HS-27A (cell line): ENCODE measurements around the gene PARVB.

Source experiments
- DNase-seq: peaks from one replicate; pipeline ENCODE4 v3.0.0-alpha.2; 2012; ENCODE audit warnings: low read depth, missing footprints

Gene PARVB

DNA sequence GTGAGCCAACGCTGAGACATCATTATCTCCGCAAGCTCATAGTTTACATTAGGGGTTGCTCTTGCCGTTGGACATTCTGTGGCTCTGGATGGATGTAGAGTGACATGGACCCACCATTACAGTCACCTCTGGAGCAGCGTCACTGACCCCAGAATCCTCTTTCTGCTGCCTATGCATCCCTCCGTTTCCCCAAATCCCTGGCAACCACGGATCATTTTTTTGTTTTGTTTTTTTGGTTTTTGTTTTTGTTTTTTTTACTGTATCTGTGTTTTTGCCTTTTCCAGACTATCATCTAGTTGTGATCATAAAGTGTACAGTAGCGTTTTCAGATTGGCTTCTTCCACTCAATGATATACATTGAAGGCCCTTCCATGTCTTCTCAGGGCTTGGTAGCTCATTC, 4.0 kb downstream of the PARVB start:
- no peak for DNase-seq

DNA sequence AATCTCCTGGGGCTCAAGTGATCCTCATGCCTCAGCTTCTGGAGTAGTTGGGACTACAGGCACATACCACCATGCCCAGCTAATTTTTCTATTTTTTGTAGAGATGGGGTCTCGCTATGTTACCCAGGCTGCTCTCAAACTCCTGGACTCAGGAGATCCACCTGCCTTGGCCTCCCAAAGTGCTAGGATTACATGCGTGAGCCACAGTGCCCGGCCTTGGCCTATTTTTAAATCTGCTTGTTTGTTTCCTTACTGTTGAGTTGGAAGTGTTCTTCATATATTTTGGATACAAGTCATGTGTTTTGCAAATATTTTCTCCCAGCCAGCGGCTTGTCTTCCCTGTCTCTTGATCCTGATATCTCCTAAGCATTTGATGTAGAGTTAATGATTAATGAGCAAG, 5.0 kb downstream of the PARVB start:
- no peak for DNase-seq

DNA sequence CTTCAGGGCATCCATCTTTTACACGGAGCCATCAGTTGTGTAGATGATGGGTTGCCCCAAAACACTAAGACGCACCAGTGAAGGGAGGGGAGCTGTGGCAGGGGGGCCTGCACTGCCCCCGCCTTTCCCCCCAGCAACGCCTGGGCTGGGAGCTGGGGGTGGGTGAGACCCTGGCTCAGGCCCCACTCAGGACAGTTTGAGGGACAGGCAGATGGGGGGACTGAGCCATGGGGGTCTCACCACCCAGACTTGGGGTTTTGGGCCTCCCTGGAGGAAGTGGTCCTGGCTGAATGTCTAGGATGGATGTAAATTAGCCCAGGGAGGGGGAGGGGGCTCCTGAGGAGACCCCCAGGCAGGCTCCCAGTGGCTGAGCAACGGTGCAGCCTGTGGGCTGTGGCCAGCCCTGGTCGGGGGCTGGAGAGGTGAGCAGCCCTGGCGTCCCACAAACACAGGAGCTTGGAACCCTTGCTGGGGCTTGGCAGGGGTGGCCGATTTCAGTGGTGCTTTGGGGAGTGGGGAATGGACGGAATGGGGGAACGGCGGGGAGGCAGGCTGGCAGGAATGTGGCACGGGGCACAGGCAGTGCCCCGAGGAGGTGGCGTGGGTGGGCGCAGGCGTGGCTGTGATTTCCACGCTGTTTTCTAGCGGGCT, 6.1 kb downstream of the PARVB start:
- no peak for DNase-seq

DNA sequence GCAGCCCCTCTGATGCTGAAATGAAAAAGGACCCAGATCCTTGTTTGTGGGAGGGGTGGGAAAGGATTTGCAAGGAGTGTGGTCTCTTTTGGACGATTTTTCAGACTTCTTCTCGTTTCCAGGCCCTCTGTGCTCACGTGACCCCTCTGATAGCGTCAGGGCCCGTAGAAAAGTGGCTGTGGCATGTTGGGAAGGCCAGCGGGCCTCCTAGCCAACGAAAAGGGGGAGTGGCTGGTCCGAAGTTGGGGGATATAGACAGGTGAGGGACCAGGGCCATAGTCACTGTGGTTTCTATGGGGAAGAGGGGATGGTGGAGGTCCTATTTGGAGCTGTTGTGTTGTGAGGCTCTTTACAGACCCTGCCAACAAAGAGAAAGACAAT, 6.6 kb downstream of the PARVB start:
- DNase-seq: no peak

DNA sequence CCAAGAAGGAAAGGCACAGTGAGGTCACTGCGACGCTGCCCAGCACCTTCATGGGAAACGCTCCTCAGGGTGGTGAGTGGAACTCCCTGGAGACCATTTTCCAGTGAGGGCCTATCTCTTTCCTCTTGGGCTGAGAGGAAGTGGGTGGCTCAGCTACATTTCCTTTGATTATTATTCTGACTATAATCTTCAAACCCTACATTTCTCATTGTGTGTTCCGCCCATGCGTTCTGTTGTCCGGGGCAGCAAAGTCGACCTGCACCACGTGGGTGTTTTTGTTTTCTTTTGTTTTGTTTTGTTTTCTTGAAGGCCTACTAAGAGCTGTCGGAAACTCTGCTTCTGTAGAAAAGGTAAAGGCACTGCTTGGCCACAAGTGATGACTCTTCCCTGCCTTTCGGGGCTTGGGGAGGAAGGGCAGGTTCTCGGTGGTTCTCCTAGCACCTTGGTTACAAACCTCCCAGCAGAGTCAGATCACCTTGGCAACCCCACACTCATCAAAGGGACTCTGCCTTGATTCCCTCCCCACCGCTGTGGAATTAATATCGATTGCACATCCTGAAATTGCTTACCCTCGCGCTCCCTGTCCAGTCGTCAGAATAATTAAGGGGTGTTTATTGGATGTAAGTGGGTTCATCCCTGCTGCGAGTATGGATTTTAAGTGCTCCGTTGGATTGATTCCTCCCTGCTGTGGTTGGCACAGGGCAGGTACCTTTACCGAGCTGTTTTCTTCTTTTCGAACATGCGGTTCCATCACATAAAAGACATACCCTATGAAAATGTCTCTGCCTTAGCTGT, 7.3 kb downstream of the PARVB start:
- no peak for DNase-seq

DNA sequence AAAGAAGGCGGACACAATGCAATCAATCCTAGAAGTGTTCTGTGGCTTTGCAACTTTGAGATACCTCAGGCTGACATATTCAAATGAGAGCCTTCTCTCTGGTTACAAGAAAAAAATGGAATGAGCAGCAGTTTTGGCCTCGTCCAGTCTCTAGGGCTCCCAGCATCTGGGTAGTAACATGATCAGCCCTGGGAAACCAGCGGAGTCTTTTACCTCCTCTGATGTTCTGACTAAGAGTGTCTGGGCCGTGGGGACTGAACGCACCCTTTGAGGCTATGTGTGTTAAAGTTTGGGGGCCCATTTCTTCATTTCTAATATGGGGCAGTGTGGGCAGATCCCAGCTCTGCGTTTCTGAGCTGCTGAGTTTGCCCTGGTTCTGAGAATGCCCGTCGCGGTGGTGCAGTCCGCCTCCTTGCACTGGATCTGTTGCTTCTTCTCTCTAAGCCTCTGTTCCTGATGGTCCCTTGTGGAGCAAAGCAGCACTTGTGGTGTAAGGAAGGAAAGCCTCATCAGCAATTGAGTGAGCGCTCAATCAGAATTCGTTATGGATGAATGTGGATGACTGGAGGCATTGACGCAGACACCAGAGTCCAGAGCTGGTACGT, 8.1 kb downstream of the PARVB start:
- DNase-seq: no peak

DNA sequence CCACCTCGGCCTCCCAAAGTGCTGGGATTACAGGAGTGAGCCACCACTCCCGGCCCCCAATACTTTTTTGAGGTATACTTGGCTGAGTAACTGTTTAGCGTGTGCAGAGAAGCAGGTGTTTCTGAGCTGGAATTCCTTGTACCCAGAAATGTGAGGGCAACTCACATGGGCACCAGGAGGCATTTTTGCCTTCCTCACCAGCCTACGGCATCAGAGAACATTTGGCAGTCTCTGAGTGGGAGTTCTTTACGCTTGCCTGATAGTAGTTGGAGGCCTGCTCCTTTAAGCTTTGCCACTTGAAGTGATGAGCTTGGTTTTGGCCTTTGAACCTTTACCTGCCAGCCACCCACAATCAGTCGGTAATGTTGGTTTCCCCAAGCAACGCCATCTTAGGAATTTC, 9.2 kb downstream of the PARVB start:
- no peak for DNase-seq

DNA sequence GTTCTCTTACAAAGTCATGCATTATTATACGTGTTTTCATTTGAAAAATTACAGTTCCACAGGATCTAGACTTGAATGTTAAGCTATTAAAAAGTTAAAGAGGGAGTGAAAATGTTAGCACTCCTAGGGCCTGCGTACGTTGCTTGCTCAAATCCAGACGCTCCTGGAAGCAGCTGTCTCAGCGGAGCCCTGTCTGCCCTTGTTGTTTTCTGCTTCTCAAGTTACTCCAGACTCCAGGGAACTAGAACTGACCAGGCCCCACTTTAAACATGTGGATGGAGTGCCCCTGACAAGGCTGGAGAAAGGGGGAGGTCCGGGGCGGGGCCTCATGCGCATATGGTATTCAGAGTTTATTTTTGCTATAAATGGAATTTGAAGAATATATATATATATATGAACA, 9.6 kb downstream of the PARVB start:
- DNase-seq: no peak

DNA sequence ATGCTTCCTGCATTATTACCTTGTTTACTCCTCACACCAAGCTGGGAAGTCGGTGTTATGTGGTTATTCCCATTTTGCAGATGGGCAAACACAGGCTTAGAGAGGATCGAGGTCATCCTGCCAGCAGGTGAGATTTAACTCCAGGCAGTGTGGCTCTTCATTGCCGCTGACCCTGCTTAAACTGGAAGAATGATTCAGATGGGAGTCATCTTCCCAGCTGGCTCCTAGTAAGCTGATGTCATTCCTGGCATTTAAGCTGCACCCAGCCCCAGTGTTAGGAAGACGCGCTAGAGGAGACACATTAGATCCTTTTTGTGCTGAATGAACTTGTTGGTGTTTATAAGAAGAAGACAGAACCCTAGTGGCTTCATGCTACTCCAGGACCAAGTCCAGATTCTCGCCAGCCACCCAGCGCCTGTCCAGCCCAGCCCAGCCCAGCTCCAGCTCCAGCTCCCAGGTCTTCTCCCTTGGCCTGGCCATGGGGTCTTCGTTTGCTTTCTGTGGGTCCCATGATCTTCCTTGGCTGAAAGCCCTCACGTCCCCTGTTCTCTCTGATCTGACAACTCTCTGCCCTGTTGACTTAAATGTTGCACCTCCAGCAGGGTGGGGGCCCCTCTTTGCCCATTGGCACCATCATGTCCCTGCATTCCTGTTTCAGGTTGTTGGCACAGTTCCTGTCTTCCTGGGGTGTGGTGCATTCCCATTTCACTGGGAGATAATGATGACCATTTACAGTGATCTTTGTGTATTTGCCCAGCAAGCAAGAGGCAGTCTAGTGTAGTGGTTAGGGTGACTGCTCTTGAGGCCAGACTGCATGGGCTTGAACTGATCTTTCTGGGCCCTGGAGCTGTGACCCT, 13.6 kb downstream of the PARVB start:
- DNase-seq: peak; percentile 68

DNA sequence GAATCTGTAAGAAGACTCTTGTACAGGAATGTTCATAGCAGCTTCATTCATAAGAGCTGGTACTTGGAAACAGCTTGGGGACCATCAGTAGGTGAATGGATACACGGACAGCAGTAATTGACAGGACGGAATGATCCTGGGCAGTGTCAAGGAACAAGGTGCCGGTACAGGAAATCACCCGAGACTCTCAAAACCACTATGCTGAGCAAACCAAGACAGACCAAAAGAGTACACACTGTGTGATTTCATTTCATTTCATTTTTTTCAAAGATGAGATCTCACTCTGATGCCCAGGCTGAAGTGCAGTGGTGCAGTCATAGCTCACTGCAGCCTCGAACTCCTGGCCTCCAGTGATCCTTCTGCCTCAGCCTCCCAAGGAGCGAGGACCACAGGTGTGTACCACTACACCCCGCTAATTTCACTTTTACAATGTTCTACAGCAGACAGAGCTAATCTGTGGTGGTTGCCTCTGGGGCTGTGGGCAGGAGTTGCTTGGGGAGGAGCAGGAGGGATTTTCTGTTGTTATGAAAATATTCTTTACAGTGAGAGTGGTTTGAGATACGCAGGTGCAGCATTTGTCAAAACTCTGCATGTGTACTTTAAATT, 15.6 kb downstream of the PARVB start:
- DNase-seq: no peak

DNA sequence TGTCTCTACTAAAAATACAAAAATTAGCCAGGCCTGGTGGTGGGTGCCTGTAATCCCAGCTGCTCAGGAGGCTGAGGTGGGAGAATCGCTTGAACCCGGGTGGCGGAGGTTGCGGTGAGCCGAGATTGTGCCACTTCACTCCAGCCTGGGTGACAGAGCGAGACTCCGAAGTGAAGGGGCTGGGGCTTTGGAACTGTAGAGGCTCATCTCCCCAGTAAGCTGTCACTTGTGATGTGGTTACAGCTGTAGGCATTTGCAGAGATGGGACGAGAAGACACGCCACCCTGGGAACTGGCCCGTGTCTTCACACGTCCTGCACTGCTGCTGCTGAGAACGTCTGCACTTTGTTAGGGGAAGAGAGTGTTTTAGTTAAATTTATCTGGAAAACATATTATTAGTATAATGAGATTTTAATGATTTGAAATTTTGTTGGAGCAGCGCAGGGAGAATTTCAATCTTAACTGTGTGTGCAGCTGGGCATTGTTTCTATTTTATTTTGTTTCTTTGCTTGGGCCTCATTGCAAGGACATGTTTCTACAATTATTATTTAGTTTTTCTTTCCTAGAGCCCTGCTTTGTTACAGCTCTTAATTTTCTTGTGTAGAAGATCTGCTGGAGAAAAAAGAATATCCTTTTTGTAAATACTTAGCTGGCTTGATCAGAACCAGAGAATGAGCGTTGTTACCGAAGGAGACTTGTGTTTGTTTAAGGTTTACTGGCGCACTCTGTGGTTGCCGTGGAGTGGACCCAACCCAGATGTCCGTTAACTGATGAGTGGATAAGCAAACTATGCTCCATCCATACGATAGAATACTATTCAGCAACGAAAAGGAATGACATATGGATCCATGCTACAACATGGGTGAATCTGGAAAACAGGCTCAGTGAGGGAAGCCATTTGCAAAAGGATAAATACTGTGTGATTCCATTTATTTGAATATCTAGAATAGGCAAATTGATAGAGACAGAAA, 18.4 kb downstream of the PARVB start:
- no peak for DNase-seq

DNA sequence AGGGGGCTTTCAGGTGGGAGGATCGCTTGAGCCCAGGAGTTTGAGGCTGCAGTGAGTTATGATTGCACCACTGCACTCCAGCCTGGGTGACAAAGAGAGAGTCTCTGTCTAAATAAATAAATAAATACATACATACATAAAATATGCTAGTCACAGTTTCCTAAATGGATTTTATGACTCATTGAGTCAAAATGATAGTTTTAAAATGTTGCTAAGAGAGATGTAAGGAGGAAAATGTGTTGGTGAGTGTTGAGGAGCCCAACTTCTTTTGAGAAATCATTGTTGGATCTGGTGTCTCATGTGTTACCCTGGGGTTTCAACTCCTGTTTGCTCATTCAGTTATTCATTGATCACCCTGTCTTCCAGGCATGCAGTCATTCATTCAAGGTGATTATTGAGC, 21.0 kb downstream of the PARVB start:
- no peak for DNase-seq

DNA sequence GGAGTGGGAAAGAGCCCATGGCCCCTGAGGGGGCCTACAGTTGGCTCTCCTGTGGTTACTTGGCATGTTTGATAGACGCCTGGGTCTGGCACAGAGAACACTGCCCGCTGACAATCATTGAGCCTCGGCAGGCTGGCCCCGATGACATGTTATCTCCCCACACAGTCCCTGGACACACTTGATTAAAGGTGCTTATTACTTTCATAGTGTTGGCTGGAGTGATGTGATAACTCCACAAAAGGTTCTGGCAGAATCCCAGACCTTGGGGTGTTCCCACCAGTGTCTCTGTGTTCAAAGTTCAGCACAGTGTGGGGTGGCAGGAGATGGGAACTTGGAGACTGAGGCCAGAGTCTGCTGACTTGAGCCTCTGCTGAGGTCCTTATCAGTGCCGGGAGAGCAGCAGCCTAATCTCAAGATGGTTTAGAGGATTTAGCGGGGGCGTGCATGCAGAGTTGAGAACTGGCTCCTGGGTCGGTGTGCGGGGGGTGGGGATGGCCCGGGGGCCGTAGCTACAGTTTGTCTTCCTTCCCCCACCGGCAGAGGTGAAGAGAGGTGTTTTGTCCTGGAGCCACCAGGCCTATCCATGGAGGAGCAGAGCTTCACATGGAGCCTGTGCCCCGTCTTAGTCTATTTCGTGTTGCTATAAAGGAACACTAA, 22.5 kb downstream of the PARVB start:
- no peak for DNase-seq

DNA sequence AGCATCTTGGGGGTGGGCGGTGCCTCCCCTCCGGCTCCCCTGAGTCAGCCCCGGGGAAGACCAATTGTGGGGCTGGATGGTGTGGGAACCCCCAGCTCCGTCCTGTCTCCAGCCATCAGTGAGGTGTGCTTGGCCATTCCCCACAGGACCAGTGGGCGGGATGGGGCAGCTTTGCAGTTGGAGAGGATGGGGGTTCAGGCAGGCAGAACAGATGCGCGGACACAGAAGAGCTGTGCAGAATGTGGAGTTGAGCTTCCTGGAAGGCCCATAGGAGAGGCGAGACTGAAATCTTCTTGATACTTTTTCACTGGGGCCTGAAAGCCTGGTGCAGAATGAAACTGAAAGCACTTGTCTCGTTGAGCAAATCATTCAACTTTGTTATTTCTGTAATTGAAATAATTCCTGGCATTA, 23.8 kb downstream of the PARVB start:
- DNase-seq: no peak

DNA sequence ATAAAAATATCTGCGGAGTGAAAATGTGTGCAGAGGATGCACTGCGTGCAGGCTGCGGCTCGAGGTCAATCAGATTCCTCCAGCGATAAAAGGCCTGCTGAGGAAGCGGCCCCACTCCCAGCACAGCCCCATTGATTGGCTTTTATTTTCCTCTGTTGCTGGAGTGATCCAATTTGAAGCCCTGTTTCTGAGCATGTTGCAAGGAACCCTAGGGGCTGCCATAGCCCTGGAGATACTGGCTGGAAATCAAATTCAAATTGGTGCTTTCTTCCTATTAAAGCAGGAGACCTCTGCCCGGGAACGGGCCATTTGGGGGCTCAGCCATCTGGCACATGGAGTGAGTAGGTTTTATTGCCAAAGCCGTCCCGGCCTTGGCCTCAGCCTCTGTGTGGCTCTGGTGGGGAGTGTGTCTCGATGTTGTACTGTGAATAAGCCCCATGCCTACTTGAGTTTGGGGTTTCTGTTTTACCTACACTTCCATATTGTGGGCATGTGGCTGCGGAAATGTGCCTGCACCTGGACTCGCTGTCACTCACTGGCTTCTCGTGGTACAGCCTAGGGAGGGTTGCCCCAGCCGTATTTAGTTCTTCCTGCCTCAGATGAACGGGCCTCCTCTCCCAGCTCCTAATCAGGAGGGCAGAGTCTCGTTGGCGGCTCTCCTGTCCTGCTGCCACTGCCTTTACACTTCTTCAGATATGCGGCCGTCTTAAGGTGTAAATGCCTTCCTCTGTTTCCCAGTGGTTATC, 25.6 kb downstream of the PARVB start:
- DNase-seq: no peak

DNA sequence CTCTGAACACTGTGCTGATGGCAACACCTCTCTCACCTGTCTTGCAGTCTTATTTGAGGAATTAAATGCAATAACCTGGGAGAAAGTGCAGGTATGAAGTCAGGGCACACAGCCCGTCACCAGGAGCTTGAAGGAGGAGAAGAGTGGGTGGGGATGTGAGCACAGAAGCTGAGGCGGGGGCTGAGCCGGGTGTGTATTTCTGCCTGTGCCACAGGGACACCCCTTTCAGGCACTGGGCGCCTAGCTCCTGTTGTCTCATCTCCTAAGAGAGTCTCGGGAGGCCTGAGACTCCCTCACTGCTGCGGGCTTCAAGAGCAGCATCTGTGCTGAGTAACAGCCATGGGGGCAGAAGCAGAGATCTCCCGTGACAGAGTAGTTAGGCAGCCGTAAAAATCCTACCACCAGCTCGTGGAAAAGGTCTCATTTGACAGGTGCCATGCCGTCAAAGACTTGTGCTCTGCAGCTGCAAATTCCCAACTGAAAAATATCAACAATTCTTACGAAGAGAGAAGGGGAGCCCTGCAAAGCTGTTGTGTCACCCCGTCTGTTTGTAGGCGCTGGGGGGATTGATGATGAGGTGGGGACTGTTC, 26.8 kb downstream of the PARVB start:
- no peak for DNase-seq

DNA sequence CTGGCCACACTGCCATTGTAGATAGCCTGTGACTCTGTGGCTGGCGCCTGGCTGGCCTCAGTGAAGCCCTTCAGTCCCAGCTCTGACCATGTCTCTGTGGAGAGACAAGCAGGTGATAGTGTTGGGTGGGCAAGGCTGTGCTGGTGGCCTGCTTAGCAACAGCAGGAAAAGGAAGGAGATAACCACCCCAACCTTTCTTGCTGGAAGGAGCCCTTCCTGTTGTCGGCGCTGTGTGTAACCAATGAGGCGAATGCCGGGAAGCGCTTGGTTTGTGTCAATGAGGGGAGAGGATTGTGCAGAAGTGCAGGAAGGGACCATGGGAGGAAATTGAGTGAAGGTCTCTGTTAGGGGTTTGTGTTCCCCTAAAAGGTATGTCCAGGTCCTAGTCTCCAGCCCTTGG, 27.3 kb downstream of the PARVB start:
- no peak for DNase-seq

DNA sequence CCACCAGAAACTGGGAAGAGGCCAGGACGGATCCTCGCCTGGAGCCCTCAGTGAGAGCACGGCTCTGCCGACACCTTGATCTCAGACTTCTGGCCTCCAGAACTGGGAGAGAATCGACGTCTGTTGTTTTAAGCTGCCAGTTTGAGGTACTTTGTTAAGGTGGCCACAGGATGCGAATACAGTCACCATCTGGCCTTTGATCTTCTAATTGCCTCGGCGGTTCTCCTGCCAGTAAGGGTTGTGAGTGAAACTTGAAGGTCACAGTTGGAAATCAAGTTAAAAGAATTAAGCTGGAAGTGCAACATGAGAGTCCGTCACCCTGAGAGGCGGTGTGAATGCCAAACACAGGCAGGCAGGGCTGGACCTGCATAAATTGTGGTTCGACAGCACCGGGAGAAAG, 27.9 kb downstream of the PARVB start:
- no peak for DNase-seq

DNA sequence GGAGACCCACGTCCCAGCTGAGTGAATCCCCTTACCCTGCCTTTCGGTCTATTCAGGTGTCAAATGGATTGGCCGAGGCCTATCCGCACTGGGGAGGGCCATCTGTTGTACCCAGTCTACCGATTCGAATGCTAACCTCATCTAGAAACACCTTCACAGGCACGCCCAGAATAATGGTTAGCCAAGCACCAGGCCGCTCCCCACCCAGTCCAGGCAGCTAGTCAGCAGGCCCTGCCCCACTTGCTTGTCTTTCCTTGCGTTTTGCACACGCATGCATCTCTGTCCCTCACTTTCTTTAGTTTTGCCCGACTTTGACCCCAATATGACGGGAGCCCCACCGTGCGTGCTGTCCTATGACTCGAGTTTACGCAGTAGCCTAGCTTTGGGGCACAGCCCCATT, 31.7 kb downstream of the PARVB start:
- no peak for DNase-seq
